Posterior cingulate gyrus (tissue), 11 donors: Measurements from ENCODE around the gene HABP2.

Experiments used
- DNase-seq, 10 donors: peaks; one replicate each; pipeline versions ENCODE4 v3.0.0 to v3.0.0-alpha.2; 2020 to 2021; ENCODE audit warnings: mixed read lengths in 3 of 10
- intact Hi-C: fragments of 100-400 bp; cut with DNase I; formaldehyde crosslinking; loops from one replicate; pipeline ENCODE4 v1.15.1; 2023

Gene HABP2

GRCh38 chr10:113625461-113626186, 72.8 kb downstream of the HABP2 start:
- intact Hi-C loops: no loop called here
- no peak for DNase-seq

- no peak for DNase-seq
- intact Hi-C loops: no loop called here
Measured at GRCh38 chr10:113626809-113627355, 74.0 kb downstream of the HABP2 start.

- DNase-seq: no peak
- intact Hi-C loops: no loop called here
Measured at GRCh38 chr10:113627836-113628235, 75.0 kb downstream of the HABP2 start.

- DNase-seq: no peak
- intact Hi-C loops: no loop called here
Measured at GRCh38 chr10:113628607-113629153, 75.8 kb downstream of the HABP2 start.

GRCh38 chr10:113630929-113631533, 78.2 kb downstream of the HABP2 start:
- DNase-seq: no peak
- intact Hi-C loops: no loop called here

GRCh38 chr10:113631684-113632367, 79.0 kb downstream of the HABP2 start:
- intact Hi-C loops: no loop called here
- DNase-seq: no peak
